ENCODE data around the gene ITFG1.

Gene ITFG1

GRCh38 chr16:47486856-47487255, 26.0 kb upstream of the ITFG1 start:
- DNase-seq (ENCODE audit: low read depth): no peak
- H3K4me3 ChIP-seq (ENCODE audit: low read depth, low read length): no peak overlapping the region
- in situ Hi-C loops (cut with HindIII; ENCODE audit: low sequenced_read_pairs): no loop called here
- no peak for TF ChIP-seq CTCF (IDR thresholded peaks at IDR 0.05; ENCODE audit: low read depth, low read length, missing control alignments)

GRCh38 chr16:47483616-47484015, 22.8 kb upstream of the ITFG1 start:
- TF ChIP-seq CTCF (IDR thresholded peaks at IDR 0.05; ENCODE audit: low read depth, low read length, missing control alignments): no peak
- no peak for DNase-seq (ENCODE audit: low read depth)
- in situ Hi-C loops (cut with HindIII; ENCODE audit: low sequenced_read_pairs): no loop called here
- no peak overlapping the region for H3K4me3 ChIP-seq (ENCODE audit: low read depth, low read length)

GRCh38 chr16:47481698-47482374, 21.0 kb upstream of the ITFG1 start:
- DNase-seq (ENCODE audit: low read depth): no peak
- in situ Hi-C loops (cut with HindIII; ENCODE audit: low sequenced_read_pairs): no loop called here
- TF ChIP-seq CTCF (IDR thresholded peaks at IDR 0.05; ENCODE audit: low read depth, low read length, missing control alignments): no peak
- no peak overlapping the region for H3K4me3 ChIP-seq (ENCODE audit: low read depth, low read length)

GRCh38 chr16:47480410-47480809, 19.5 kb upstream of the ITFG1 start:
- no peak for DNase-seq (ENCODE audit: low read depth)
- in situ Hi-C loops (cut with HindIII; ENCODE audit: low sequenced_read_pairs): no loop called here
- no peak overlapping the region for H3K4me3 ChIP-seq (ENCODE audit: low read depth, low read length)
- TF ChIP-seq CTCF (IDR thresholded peaks at IDR 0.05; ENCODE audit: low read depth, low read length, missing control alignments): no peak

GRCh38 chr16:47477679-47478078, 16.8 kb upstream of the ITFG1 start:
- DNase-seq (ENCODE audit: low read depth): no peak
- TF ChIP-seq CTCF (IDR thresholded peaks at IDR 0.05; ENCODE audit: low read depth, low read length, missing control alignments): no peak
- in situ Hi-C loops (cut with HindIII; ENCODE audit: low sequenced_read_pairs): no loop called here
- no peak overlapping the region for H3K4me3 ChIP-seq (ENCODE audit: low read depth, low read length)

GRCh38 chr16:47476654-47477345, 15.9 kb upstream of the ITFG1 start:
- in situ Hi-C loops (cut with HindIII; ENCODE audit: low sequenced_read_pairs): no loop called here
- no peak for DNase-seq (ENCODE audit: low read depth)
- no peak overlapping the region for H3K4me3 ChIP-seq (ENCODE audit: low read depth, low read length)
- no peak for TF ChIP-seq CTCF (IDR thresholded peaks at IDR 0.05; ENCODE audit: low read depth, low read length, missing control alignments)

All from astrocyte of the cerebellum (primary cell).